Activated T-helper 2 cell treated with anti-CD3 and anti-CD28 coated beads, Interferon-gamma antibody, Interleukin-2, Interleukin-4, amounts not matched to agents 10 μg/mL and 5 μg/mL and 100 μg/mL, durations not matched to agents 14 hours and 24 hours and 36 hours (primary cell): ENCODE measurements around the gene COBLL1. TPM values are rescaled to one million over a fixed set of nuclear protein-coding genes. Genes with fewer than 3 reads are reported as not detected.

ENCODE experiments used
- DNase-seq: peaks from one replicate; pipeline ENCODE4 v3.0.0; 2021; ENCODE audit warnings: low spot score
- H3K27ac Mint-ChIP-seq: one replicate; pipeline ENCODE4 v1.8.0; 2021; ENCODE audit warnings: mixed read lengths
- H3K27me3 Mint-ChIP-seq: one replicate; pipeline ENCODE4 v1.8.0; 2021; ENCODE audit warnings: low read depth, mixed read lengths
- H3K36me3 Mint-ChIP-seq: one replicate; pipeline ENCODE4 v1.8.0; 2021; ENCODE audit warnings: low read depth, mixed read lengths
- H3K4me1 Mint-ChIP-seq: one replicate; pipeline ENCODE4 v1.8.0; 2021; ENCODE audit warnings: low read depth, mixed read lengths
- H3K4me3 Mint-ChIP-seq: one replicate; pipeline ENCODE4 v1.8.0; 2021; ENCODE audit warnings: low read depth, mild to moderate bottlenecking, moderate library complexity, mixed read lengths
- H3K9me3 Mint-ChIP-seq: one replicate; pipeline ENCODE4 v1.8.0; 2021; ENCODE audit warnings: mixed read lengths
- intact Hi-C: fragments of 100-400 bp; cut with micrococcal nuclease; formaldehyde crosslinking; loops from one replicate; pipeline ENCODE4 v1.15.1; 2023
- total RNA-seq: library from RNA; stranded (reverse); gene quantifications from 2 replicates; pipeline ENCODE4 v1.2.3, GENCODE V29; 2022

The COBLL1 gene
- total RNA-seq, 1 donor from 2014 or later, result 0.14 TPM

DNA sequence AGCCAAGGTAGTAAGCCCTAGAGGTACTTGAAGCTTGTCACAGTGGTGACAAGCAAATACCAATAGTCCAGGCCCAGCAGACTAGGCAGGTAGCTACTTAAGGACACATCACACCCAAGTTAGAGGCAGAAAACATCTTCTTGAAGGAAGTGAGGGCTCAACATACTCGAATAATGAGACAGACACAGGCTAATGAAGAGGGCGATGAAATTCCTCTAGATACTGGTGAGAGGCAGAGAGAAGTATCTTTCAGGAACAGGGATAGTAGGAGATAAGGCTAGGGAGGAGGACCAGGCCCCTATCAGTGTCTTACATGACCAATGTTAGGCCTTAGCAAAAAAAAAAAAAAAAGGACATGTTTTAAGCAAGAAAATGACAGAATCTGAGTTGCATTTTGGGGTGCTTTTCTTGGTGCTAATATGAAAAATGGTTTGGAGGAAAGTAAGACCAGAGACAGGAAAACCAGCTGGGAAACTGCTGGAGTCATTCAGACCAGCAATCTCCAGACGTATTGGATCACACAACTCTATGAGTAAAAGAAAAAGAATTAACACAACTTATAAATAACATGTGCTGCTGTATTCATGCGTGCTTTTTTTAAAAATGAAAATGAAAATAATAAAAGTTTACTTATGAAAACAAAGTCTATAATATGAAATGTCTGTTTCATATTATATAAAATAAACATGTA, 37.7 kb downstream of the COBLL1 start:
- Mint-ChIP-seq H3K27ac (no peak overlapping the region), H3K36me3 (no peaks in the 10 kb centered on the region), H3K9me3 (no peaks in the 10 kb centered on the region), H3K27me3 (no peaks in the 10 kb centered on the region), H3K4me3 (no peak overlapping the region), H3K4me1 (no peaks in the 10 kb centered on the region)
- no peak for DNase-seq
- intact Hi-C loops, result no loop called here

DNA sequence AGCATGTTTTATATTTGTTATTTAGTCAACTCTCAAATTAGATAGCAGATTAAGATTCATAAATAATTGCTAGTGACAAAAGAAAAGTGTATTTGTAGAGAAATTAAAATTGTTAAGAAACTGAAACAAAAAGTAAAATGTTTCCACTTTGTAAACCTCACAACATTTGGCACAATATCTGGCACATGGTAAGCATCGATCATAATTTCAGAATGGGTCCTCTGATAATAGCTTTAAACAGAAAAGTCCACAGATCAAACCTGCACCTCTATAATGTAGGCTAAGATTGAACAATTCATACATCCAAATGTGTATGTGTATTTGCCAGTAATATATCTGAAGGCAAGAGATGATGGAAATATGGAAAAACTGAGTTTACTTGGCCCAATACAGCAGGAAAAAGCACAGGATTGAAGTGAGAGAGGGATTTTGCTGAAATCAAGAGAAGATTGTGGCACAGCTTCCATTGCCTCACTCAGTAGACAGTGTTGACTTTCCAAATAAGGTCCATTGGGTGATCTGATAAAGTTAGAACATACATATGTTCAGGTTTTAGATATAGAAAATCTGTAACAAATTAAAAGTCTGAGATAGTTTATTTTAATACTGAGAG, 39.4 kb downstream of the COBLL1 start:
- intact Hi-C loops, result no loop called here
- Mint-ChIP-seq H3K36me3 (no peaks in the 10 kb centered on the region), H3K4me1 (peaks cover 2% of the 10 kb centered on the region), H3K27ac (no peak overlapping the region), H3K4me3 (no peak overlapping the region), H3K9me3 (no peaks in the 10 kb centered on the region), H3K27me3 (no peaks in the 10 kb centered on the region)
- no peak for DNase-seq

DNA sequence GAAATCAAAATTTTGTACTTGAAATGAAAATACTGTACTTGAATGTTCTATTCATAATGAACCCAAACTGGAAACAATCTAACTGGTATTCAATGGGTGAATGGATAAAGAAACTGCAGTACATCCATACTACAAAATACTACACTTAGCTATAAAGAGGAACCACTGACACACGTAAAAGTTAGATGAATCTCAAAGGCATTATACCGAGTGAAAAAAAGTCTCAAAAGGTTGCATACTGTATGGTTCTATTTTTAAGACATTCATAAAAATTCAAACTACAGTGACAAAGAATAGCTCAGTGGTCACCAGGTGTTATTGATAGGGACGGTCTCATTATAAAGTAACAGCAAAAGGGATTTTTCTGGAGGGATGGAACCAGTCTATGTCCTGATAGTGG, 41.1 kb downstream of the COBLL1 start:
- H3K36me3 Mint-ChIP-seq, result no peaks in the 10 kb centered on the region
- peaks cover 2% of the 10 kb centered on the region for H3K4me1 Mint-ChIP-seq
- no peak overlapping the region for H3K4me3 Mint-ChIP-seq
- no peaks in the 10 kb centered on the region for H3K9me3 Mint-ChIP-seq
- intact Hi-C loops, result no loop called here
- H3K27ac Mint-ChIP-seq, result no peak overlapping the region
- no peaks in the 10 kb centered on the region for H3K27me3 Mint-ChIP-seq
- DNase-seq, result no peak

- Mint-ChIP-seq H3K27me3 (no peaks in the 10 kb centered on the region), H3K4me3 (no peak overlapping the region), H3K4me1 (peaks cover 2% of the 10 kb centered on the region), H3K9me3 (no peaks in the 10 kb centered on the region), H3K27ac (no peak overlapping the region), H3K36me3 (no peaks in the 10 kb centered on the region)
- intact Hi-C loops, result no loop called here
- no peak for DNase-seq
These were observed 44.0 kb downstream of the COBLL1 start for GRCh38 chr2:164797627-164798026.

DNA sequence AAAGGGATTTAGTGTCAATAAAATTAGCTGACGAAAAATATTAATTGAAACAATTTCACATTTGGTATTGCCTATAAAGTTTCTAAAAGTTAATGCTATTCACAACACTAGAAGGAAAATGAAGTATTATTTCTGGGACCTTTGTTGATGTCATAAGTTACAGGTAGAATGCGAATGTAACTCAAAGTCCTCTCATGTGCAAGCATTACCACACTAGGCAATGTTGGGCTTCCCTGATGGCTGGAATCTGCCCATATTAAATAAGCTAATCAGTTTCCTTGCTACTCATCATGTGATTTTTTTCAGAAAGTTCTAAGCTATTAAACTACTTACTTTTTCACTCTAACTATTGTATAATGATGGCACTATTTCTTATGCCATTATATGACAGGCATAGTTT, 44.6 kb downstream of the COBLL1 start:
- Mint-ChIP-seq H3K36me3 (no peaks in the 10 kb centered on the region), H3K4me3 (no peak overlapping the region), H3K4me1 (peaks cover 2% of the 10 kb centered on the region), H3K27me3 (no peaks in the 10 kb centered on the region), H3K9me3 (no peaks in the 10 kb centered on the region), H3K27ac (no peak overlapping the region)
- intact Hi-C loops, result no loop called here
- DNase-seq, result no peak

DNA sequence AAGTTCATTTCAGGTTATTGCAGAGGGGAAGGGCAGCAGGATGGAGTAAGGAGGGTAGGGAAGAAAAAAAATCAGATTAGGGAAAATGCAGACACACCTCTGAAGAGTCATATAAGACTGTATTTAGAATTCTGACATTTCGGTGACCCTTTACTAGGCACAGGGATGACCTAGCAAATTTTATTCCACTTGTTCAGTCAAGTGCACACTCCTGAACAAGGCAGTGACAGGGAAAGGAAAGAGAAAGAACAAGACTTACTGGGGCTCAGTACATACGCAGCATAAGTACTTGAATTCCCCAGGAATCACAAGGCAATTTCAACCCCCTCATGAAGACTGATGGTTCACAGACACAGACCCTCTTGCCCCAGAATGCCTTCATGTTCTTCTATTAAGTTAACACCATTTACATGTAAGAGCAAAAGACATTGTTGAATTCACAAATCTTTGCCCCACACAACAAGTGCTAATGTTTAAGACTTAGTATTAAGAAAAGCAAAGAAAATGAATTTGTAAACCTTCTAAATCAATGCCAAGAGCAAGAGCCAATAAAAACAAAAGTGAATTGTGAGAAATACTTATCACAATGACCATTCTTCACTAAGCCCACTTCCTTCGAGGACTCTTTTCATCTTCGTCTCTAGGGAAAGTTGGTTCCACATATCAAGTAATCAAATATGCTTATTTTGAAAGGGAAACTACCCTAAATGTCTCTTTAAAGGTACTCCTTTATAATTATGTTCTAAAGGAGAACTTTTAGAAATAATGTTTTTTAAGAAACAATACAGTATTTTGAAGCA, 47.0 kb downstream of the COBLL1 start:
- Mint-ChIP-seq H3K4me3 (no peak overlapping the region), H3K27me3 (no peaks in the 10 kb centered on the region), H3K9me3 (no peaks in the 10 kb centered on the region), H3K36me3 (no peaks in the 10 kb centered on the region), H3K27ac (no peak overlapping the region), H3K4me1 (peaks cover 2% of the 10 kb centered on the region)
- intact Hi-C loops, result no loop called here
- DNase-seq, result no peak

DNA sequence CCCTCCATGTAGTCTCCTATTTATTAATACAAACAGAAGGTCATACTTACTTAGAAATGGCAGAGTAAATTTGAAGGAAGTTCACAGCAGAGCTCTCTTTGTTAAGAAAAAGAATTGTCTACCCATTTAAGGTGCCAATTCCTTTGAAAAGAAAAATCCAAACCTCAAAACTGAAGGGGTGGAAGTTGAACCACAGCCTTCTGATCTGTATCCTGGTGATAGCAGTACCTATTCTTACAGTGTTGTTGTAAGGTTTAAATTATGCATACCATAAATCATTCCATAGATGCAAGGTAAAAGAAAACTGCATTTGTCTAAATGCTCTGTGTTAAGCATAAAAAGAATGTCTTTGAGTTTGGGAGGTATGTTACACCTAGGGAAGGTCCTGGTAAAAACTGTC, 47.6 kb downstream of the COBLL1 start:
- intact Hi-C loops, result no loop called here
- H3K27ac Mint-ChIP-seq, result no peak overlapping the region
- no peaks in the 10 kb centered on the region for H3K36me3 Mint-ChIP-seq
- no peaks in the 10 kb centered on the region for H3K27me3 Mint-ChIP-seq
- H3K4me3 Mint-ChIP-seq, result no peak overlapping the region
- no peaks in the 10 kb centered on the region for H3K9me3 Mint-ChIP-seq
- peaks cover 2% of the 10 kb centered on the region for H3K4me1 Mint-ChIP-seq
- DNase-seq, result no peak

DNA sequence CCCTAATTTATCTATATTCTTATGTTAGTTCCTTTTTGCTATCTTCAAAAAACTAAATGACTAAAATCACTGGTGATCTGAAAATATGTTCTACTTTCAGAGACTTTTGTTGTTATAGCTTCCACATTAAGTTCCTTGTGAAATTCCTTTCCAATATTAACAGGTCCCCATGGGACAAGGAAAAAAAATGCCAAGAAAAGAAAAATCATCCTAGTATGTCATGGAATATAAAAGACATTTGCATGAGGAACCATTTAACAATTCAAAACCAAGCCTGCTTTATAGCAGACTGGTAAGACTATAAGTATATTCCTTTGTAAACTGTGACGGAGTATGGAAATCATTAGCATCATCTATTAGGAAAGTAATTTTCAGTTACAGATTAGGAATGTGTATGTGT, 48.1 kb downstream of the COBLL1 start:
- no peak overlapping the region for H3K27ac Mint-ChIP-seq
- intact Hi-C loops, result no loop called here
- no peaks in the 10 kb centered on the region for H3K27me3 Mint-ChIP-seq
- no peak overlapping the region for H3K4me3 Mint-ChIP-seq
- H3K36me3 Mint-ChIP-seq, result no peaks in the 10 kb centered on the region
- H3K4me1 Mint-ChIP-seq, result peaks cover 2% of the 10 kb centered on the region
- H3K9me3 Mint-ChIP-seq, result no peaks in the 10 kb centered on the region
- no peak for DNase-seq

GRCh38 chr2:164792316-164793170, 49.1 kb downstream of the COBLL1 start:
- intact Hi-C loops, result no loop called here
- no peaks in the 10 kb centered on the region for H3K36me3 Mint-ChIP-seq
- H3K27me3 Mint-ChIP-seq, result no peaks in the 10 kb centered on the region
- no peaks in the 10 kb centered on the region for H3K9me3 Mint-ChIP-seq
- no peak overlapping the region for H3K4me3 Mint-ChIP-seq
- no peaks in the 10 kb centered on the region for H3K4me1 Mint-ChIP-seq
- no peak for DNase-seq
- no peak overlapping the region for H3K27ac Mint-ChIP-seq

- DNase-seq, result no peak
These were observed 51.7 kb downstream of the COBLL1 start for GRCh38 chr2:164789968-164790367.

GRCh38 chr2:164786787-164787186, 54.8 kb downstream of the COBLL1 start:
- DNase-seq, result no peak
- Mint-ChIP-seq H3K4me3 (no peak overlapping the region), H3K27me3 (no peaks in the 10 kb centered on the region), H3K36me3 (no peaks in the 10 kb centered on the region), H3K27ac (no peak overlapping the region), H3K4me1 (no peaks in the 10 kb centered on the region), H3K9me3 (no peaks in the 10 kb centered on the region)
- intact Hi-C loops, result no loop called here

More at GRCh38 chr2:164789968-164790367, 51.7 kb downstream of the COBLL1 start:
- no peak overlapping the region for H3K27ac Mint-ChIP-seq
- H3K4me3 Mint-ChIP-seq, result no peak overlapping the region
- intact Hi-C loops, result no loop called here
- H3K27me3 Mint-ChIP-seq, result no peaks in the 10 kb centered on the region
- H3K9me3 Mint-ChIP-seq, result no peaks in the 10 kb centered on the region
- H3K36me3 Mint-ChIP-seq, result no peaks in the 10 kb centered on the region
- no peaks in the 10 kb centered on the region for H3K4me1 Mint-ChIP-seq

DNA sequence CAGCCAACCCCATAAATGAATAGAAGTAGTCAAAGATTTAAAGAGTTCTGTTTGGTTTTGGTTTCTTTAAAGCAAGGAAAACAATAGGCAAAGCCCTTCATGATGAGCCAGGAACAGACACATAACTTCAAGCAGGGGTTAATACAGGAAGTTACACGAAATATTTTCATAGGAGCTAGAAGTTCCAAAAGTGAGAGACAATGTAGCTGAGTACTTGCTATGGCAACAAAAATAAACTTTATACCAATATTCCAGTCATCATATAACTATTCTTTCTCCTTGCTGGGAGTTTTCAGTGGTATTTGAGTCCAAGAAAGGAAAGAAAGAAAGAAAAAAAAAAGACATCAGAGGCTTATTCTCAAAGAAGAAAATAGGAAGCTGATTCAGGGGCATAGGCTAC, 56.2 kb downstream of the COBLL1 start:
- intact Hi-C loops, result no loop called here
- Mint-ChIP-seq H3K4me1 (no peaks in the 10 kb centered on the region), H3K27me3 (no peaks in the 10 kb centered on the region), H3K4me3 (no peak overlapping the region), H3K9me3 (no peaks in the 10 kb centered on the region), H3K36me3 (no peaks in the 10 kb centered on the region), H3K27ac (no peak overlapping the region)
- no peak for DNase-seq
